Measurements from ENCODE around the gene LPP. TPM values are rescaled to one million over a fixed set of nuclear protein-coding genes. Genes with fewer than 3 reads are reported as not detected.

Gene LPP
- total and polyA plus RNA-seq, 9 of the 15 experiments (the other 6 are each of a cell fraction or from before 2014, with no cell fraction given), result 0.07 to 0.18 TPM; not detected in 7

GRCh38 chr3:188184649-188185048 is 30.7 kb downstream of the LPP start (continued):
- TF ChIP-seq CHD7 (IDR thresholded peaks at IDR 0.05; ENCODE audit: low read depth, low read length), result no peak
- no peak for TF ChIP-seq DEAF1 (CRISPR knock-in tag; IDR thresholded peaks at IDR 0.05)
- no peak for TF ChIP-seq ZBTB26 (CRISPR knock-in tag; IDR thresholded peaks at IDR 0.05)
- no peak for TF ChIP-seq ARNT (IDR thresholded peaks at IDR 0.05)
- no peak for TF ChIP-seq BRF1 (IDR thresholded peaks at IDR 0.05; ENCODE audit: borderline replicate concordance, extremely low read depth, insufficient read length)
- no peak for TF ChIP-seq TAF1 (IDR thresholded peaks at IDR 0.05; ENCODE audit: control insufficient read depth, extremely low read depth, insufficient read depth, low read length, severe bottlenecking)
- no peak for TF ChIP-seq ZNF584 (CRISPR knock-in tag; IDR thresholded peaks at IDR 0.05; ENCODE audit: low read depth)
- no peak for TF ChIP-seq RHOXF2B (CRISPR knock-in tag; conservative IDR thresholded peaks at IDR 0.05)
- no peak for TF ChIP-seq SMARCE1 (IDR thresholded peaks at IDR 0.05)
- TF ChIP-seq TCF15 (CRISPR knock-in tag; IDR thresholded peaks at IDR 0.05), result no peak

All from K562 (cell line).